Tibial nerve (tissue), 4 donors: ENCODE data around the gene CTNNA3.

Experiments used
- CTCF ChIP-seq, 5 experiments: fragments of 200-600 bp in 3 of 5; fragments of 450-650 bp in 2 of 5; sonication (generic) in 3 of 5; IDR thresholded peaks; one replicate each; pipeline ENCODE4 v1.5.1; 2016 to 2019; ENCODE audit warnings: antibody characterized with exemption in 5 of 5, mild to moderate bottlenecking in 3 of 5, moderate library complexity in 2 of 5
- EP300 ChIP-seq, 2 donors: sonication (generic); formaldehyde crosslinking; IDR thresholded peaks; one replicate each; pipeline ENCODE4 v1.6.1; 2017; ENCODE audit warnings: antibody characterized with exemption in 2 of 2, mild to moderate bottlenecking in 1 of 2
- POLR2A ChIP-seq, 2 donors: fragments of 450-650 bp; IDR thresholded peaks; one replicate each; pipeline ENCODE4 v1.6.1; 2017; ENCODE audit warnings: antibody characterized with exemption in 2 of 2, mild to moderate bottlenecking in 2 of 2, moderate library complexity in 2 of 2

GRCh38 chr10:66162560-66163143 lies 1533.3 kb downstream of the CTNNA3 start:
- TF ChIP-seq CTCF (IDR thresholded peaks at IDR 0.05): no peak
- TF ChIP-seq POLR2A (IDR thresholded peaks at IDR 0.05): no peak
- no peak for TF ChIP-seq EP300 (IDR thresholded peaks at IDR 0.05)
